DOHH2 (cell line): ENCODE results near the gene HIVEP3.

Experiments used
- H3F3A ChIP-seq: fragments of 200-600 bp; sonication (generic), shearing (Covaris generic); 2 replicates; pipeline ENCODE4 v1.6.0; 2016; ENCODE audit warnings: antibody characterized with exemption, mild to moderate bottlenecking; ENCODE audit not compliant: control insufficient read depth, insufficient read depth
- H3K27ac ChIP-seq: fragments of 200-600 bp; sonication (generic); 2 replicates; pipeline ENCODE4 v1.5.1; 2014; ENCODE audit warnings: low read depth, mild to moderate bottlenecking, low read length, moderate library complexity
- H3K27me3 ChIP-seq: fragments of 200-600 bp; sonication (generic); 2 replicates; pipeline ENCODE4 v1.6.1; 2014; ENCODE audit warnings: mild to moderate bottlenecking, low read length, mixed read lengths; ENCODE audit not compliant: control insufficient read depth
- H3K36me3 ChIP-seq: fragments of 200-600 bp; sonication (generic); 2 replicates; pipeline ENCODE4 v1.6.1; 2014; ENCODE audit warnings: mild to moderate bottlenecking, low read length, moderate library complexity, mixed read lengths; ENCODE audit not compliant: control insufficient read depth
- H3K4me1 ChIP-seq: fragments of 200-600 bp; sonication (generic); 2 replicates; pipeline ENCODE4 v1.6.1; 2014; ENCODE audit warnings: mild to moderate bottlenecking, low read length, mixed read lengths; ENCODE audit not compliant: control insufficient read depth
- H3K4me2 ChIP-seq: fragments of 200-600 bp; sonication (generic); 2 replicates; pipeline ENCODE4 v1.6.0; 2014; ENCODE audit warnings: mild to moderate bottlenecking, low read length, moderate library complexity
- H3K4me3 ChIP-seq: fragments of 200-600 bp; sonication (generic); 2 replicates; pipeline ENCODE4 v1.5.1; 2014; ENCODE audit warnings: mild to moderate bottlenecking, low read length, mixed read lengths
- H3K79me2 ChIP-seq: fragments of 200-600 bp; sonication (generic); 2 replicates; pipeline ENCODE4 v1.6.1; 2014; ENCODE audit warnings: mild to moderate bottlenecking, low read length, mixed read lengths; ENCODE audit not compliant: control insufficient read depth
- H3K9me2 ChIP-seq: fragments of 200-600 bp; sonication (generic); replicated peaks from 2 replicates; pipeline ENCODE4 v1.6.1; 2014; ENCODE audit warnings: mild to moderate bottlenecking, low read length, mixed read lengths; ENCODE audit not compliant: control insufficient read depth
- H3K9me3 ChIP-seq: fragments of 200-600 bp; sonication (generic); 2 replicates; pipeline ENCODE4 v1.6.1; 2014; ENCODE audit warnings: antibody characterized with exemption, low read length, mixed read lengths; ENCODE audit not compliant: control insufficient read depth, insufficient read depth
- H4K20me1 ChIP-seq: fragments of 200-600 bp; sonication (generic); 2 replicates; pipeline ENCODE4 v1.6.0; 2014; ENCODE audit warnings: low read depth, mild to moderate bottlenecking, antibody characterized with exemption, low read length, moderate library complexity; ENCODE audit not compliant: control insufficient read depth, insufficient read depth
- CTCF ChIP-seq: fragments of 200-600 bp; sonication (generic); IDR thresholded peaks from one replicate; pipeline ENCODE4 v1.5.1; 2014; ENCODE audit warnings: antibody characterized with exemption, mild to moderate bottlenecking, low read depth, low read length; ENCODE audit not compliant: poor library complexity, severe bottlenecking
- EZH2phosphoT487 ChIP-seq: fragments of 200-600 bp; sonication (generic); IDR thresholded peaks from 2 replicates; pipeline ENCODE4 v1.6.1; 2017; ENCODE audit warnings: borderline replicate concordance, mild to moderate bottlenecking, antibody characterized with exemption, low read length, moderate library complexity, mixed read lengths

HIVEP3 gene

GRCh38 chr1:41650028-41650880 lies 268.5 kb downstream of the HIVEP3 start:
- Histone ChIP-seq H3K36me3 (no peaks in the 10 kb centered on the region), H3K27ac (no peak overlapping the region), H4K20me1 (no peaks in the 10 kb centered on the region), H3K4me3 (no peak overlapping the region), H3K9me2 (no peaks in the 10 kb centered on the region), H3K27me3 (no peaks in the 10 kb centered on the region), H3F3A (no peaks in the 10 kb centered on the region), H3K9me3 (no peaks in the 10 kb centered on the region), H3K79me2 (no peaks in the 10 kb centered on the region), H3K4me1 (no peaks in the 10 kb centered on the region), H3K4me2 (no peak overlapping the region)
- TF ChIP-seq CTCF = no peak
- TF ChIP-seq EZH2phosphoT487 = no peak

- no peak for TF ChIP-seq EZH2phosphoT487
- TF ChIP-seq CTCF = no peak
- no peaks in the 10 kb centered on the region for H3K79me2 ChIP-seq
- H3K9me2 ChIP-seq = no peaks in the 10 kb centered on the region
- no peaks in the 10 kb centered on the region for H3F3A ChIP-seq
- H3K4me1 ChIP-seq = no peaks in the 10 kb centered on the region
- H3K4me2 ChIP-seq = no peak overlapping the region
- no peaks in the 10 kb centered on the region for H4K20me1 ChIP-seq
- H3K36me3 ChIP-seq = no peaks in the 10 kb centered on the region
- H3K9me3 ChIP-seq = no peaks in the 10 kb centered on the region
- H3K4me3 ChIP-seq = no peak overlapping the region
- no peaks in the 10 kb centered on the region for H3K27me3 ChIP-seq
- H3K27ac ChIP-seq = no peak overlapping the region
Measured at GRCh38 chr1:41649396-41650027, 269.2 kb downstream of the HIVEP3 start.

GRCh38 chr1:41648844-41649243 lies 269.9 kb downstream of the HIVEP3 start:
- no peaks in the 10 kb centered on the region for H3K4me1 ChIP-seq
- H3K36me3 ChIP-seq = no peaks in the 10 kb centered on the region
- no peaks in the 10 kb centered on the region for H4K20me1 ChIP-seq
- H3K27ac ChIP-seq = no peak overlapping the region
- H3K79me2 ChIP-seq = no peaks in the 10 kb centered on the region
- no peaks in the 10 kb centered on the region for H3K9me2 ChIP-seq
- H3F3A ChIP-seq = no peaks in the 10 kb centered on the region
- no peak for TF ChIP-seq CTCF
- H3K27me3 ChIP-seq = no peaks in the 10 kb centered on the region
- no peak overlapping the region for H3K4me2 ChIP-seq
- no peaks in the 10 kb centered on the region for H3K9me3 ChIP-seq
- H3K4me3 ChIP-seq = no peak overlapping the region
